DMS53 treated with DMSO at 0.1 percent for 48 hours (cell line): ENCODE data around the gene TRAK2.

Source experiments
- DNase-seq: peaks from one replicate; lab custom pipeline; 2025; ENCODE audit not compliant: unreplicated experiment; lab: John Stamatoyannopoulos, UW

TRAK2 gene

DNA sequence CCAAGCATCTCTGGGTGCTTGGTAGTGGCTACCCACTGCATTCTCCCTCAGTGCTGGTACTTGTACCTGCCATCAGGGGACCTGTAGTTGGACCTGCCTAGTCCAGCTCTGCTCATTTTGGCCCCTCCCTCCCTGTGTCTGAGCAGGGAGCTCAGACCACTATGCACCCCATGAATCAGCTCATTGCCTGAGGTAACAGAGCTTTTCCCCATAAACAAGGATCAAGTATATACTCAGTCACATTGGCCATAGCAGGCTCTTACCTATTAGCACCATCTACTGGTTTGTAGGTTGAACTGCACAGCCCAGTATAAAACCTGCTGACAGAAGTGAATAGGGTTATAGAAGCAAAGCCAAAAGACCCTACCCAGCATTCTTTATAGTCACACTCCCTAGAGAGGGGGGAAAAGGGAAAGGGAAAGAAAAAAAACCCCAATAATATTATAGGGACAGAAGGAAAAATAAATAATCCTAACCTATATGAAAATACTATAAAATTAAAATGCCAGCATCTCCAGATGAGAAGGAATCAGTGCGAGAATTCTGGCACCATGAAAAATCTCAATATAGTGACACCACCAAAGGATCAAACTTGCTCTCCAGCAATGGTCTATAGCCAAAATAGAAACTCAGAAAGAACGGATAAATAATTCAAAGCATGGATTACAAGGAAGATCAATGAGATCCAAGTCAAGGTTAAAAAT, 87.2 kb downstream of the TRAK2 start:
- DNase-seq: peak; percentile 70

DNA sequence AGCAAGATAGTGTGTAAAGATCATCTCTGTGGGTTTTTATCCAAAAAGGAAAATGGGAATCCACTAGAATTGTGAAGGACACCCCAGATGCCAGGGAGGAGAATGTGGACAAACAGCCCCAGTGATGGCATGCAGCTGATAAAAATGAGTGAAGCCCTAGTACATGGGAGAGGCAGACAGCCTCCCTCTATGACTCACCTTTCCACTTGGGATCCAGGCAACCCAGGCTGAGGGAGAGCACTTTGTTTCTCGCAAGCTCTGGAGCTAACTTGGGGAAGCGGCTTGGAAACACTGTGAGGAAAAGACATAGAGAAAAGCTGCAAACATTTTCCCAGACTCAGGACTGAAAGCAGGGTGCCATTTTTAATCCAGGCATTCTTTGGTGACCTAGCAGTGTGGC, 88.9 kb downstream of the TRAK2 start:
- DNase-seq: no peak

DNA sequence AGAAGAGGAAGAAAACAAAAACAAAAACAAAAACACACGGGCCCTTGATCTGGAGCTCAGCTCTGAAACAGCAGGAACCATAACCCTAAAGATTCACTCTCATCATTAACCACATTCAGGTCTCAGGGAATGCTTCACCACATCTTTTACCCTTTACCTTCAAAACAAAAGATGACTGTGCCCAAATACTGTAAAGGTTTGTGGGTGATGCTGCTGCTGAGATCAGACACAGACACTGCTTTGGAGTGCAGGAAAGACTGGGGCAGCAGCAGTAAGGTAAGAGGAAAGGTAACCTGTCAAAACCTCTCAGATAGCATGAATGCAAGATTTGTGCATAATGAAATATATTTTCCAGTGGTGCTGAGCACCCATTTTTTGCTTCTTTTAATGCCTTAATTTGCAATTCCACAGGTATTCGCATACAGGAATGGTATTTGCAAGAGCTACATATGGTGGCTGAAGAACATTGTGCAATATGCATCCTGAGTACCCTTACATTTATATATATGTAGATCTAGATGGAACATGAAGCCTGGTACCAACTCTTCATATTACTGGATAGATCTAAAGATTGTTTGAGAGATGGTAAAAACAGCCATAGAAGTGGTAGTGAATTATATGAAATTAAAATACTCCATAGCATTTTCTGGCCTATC, 90.1 kb downstream of the TRAK2 start:
- DNase-seq: no peak

DNA sequence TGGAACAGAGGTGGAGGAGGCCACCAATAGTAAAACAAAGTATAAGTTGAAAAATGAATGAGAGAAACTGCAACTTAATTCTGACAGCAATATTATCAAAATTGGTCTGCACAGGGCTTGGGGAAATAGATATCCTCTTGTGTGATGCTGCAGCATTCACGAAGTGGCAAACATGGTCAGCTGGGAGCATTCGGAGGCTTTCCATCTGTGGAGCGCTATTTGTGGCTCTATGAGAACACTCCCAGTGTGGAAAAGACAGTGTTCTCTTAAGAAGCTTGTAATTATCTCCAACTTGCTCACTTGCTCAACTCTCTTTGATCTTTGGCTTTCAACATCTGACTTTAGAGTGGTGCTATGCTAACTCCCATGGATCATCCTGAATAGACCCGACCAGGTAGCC, 91.0 kb downstream of the TRAK2 start:
- DNase-seq: no peak

DNA sequence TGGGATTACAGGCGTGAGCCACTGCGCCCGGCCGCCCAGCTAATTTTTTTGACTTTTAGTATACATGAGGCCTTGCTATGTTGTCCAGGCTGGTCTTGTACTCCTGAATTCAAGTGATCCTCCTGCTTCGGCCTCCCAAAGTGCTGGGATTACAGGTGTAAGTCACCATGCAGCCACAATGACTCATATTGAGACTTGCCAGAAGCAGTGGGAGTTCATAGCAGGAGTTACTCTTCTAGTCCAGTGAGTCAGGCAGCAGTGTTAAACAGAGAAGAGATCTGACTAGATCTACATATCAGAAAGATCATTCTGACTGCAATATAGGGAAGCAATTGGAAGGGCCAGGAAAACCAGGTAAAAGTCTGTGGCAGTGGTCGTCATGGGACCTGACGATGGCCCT, 92.6 kb downstream of the TRAK2 start:
- DNase-seq: no peak

DNA sequence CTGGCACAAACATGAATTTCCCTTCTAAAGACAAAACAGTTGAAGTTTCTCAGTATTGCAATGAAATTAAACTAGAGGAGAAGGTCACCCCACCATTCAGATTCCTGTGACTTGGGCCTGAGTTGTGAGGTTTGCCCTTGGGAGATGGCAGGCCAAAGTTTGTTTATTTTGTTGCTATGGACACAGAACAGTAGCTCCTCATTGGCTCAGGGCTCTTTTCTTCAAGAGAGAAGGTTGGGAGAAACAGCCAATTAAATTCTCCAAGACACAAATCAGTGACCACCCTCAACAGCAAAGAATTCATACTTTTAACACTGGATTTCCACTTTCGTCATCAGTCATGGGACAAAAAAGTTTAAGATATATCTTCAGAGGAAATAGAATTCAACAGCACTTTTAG, 94.0 kb downstream of the TRAK2 start, which contains the start of gene FLACC1:
TSS of gene FLACC1 (minus strand) at position 125 of the 400 bp plus-strand sequence. CDS start 5,941 bp downstream, outside the sequence.
- DNase-seq: no peak

DNA sequence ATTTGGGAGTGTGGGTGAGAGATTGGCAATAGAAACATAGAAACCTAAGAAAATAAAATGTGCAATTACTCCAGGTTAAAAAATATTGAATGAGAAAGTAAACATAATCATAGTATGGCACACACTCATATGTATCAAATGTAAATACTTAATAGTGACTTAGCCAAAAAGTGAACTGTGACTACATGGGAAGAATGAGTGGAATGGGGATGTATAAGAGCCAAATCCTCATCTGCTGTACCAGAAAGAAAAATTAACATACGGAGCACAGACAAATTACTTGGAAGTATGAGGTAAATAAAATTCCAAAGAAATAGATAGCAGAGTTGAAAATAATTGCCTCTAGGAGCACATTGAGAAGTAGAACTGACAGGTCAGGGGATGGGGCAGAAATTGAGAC, 98.1 kb downstream of the TRAK2 start:
- no peak for DNase-seq

DNA sequence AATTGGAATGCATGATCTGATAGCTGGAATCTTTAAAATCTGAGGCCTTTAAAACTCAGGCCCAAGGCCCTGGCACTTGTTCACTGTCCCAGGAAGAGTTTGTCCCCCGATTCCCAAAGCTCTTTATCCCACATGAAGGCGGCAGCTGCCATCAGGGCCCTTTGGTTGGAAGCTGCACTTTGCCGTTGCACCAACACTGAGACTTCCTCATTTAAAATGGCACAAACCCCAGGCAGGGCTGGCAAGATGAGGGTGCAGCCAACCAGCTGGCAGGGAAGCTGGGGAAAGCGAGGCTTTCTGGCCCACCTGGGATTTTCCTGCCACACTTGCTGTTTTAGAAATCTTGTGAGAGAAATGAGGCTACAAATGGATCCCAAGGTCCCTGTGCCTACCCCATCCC, 100.4 kb downstream of the TRAK2 start:
- no peak for DNase-seq

DNA sequence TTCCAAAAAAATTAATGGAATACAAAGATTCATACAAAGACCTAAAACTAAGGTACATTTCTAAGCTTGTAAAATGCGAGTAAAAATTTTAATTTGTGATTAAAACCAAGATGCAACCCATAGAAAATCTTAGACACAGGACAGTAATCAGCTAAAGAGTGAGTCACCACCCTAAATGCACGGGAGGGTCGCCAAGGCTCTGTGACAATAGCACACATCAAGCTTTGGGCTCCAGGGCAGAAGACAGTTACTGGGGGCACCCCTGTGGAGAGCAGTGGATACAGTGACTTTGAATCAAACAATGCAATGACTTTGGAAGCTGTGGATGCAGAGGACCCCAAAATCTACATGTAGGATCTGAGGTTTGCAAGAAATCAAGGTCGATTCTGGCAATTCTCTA, 101.7 kb downstream of the TRAK2 start:
- DNase-seq: no peak

DNA sequence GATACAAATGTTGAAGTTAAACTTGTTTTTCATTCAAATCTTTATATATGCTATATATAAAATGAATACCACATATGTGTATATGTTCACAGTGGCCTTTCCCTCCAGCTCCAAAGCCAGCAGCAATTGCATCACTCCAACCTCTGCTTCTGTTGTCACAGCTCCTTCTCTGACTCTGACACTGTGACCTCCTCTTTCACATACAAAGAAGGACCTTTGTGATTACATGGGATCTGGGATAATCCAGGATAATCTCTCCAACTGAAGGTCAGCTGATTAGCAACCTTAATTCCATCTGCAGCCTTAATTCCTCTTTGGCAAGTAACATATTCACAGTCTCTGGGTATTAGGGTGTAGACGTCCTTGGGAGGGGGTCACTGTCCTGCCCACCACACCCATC, 102.5 kb downstream of the TRAK2 start:
- DNase-seq: no peak

DNA sequence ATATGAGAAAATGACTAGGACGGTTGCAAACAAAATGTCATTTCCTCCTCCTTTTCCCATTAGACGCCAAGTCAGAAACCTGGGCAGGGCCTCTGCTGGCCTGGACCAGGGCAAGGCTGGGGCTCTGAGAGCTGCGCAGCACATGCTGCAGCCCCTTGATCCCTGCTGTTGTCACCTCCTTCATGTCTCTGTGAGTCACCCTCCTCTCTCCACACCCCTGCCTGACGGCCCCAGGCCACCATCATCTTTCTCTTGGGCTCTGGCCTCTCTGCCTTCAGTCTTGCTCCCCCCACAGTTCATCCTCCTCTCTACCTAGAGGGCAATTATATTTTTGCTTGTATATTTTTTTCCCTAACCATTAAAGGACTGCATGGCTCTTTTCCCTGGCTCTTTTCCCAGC, 104.1 kb downstream of the TRAK2 start:
- DNase-seq: no peak

DNA sequence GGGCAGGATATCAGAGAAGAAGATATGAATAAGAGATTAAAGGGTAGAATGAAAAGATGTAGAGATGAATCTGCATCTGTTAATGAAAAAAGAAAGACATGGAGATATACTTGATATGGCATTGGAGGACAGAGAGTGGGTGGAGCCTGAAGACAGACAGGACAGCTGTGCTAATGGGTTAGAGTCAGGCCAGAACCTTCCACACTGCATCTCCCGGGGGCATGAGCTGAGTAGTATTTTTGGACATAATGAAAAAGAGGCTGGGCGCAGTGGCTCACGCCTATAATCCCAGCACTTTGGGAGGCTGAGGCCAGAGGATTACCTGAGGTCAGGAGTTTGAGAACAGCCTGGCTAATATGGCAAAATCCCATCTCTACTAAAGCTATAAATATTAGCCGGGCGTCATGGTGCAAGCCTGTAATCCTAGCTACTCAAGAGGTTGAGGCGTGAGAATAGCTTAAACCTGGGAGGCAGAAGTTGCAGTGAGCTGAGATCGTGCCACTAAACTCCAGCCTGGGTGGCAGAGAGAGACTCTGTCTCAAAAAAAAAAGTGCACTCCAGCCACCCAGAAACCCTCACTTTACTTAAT, 105.5 kb downstream of the TRAK2 start:
- DNase-seq: no peak

DNA sequence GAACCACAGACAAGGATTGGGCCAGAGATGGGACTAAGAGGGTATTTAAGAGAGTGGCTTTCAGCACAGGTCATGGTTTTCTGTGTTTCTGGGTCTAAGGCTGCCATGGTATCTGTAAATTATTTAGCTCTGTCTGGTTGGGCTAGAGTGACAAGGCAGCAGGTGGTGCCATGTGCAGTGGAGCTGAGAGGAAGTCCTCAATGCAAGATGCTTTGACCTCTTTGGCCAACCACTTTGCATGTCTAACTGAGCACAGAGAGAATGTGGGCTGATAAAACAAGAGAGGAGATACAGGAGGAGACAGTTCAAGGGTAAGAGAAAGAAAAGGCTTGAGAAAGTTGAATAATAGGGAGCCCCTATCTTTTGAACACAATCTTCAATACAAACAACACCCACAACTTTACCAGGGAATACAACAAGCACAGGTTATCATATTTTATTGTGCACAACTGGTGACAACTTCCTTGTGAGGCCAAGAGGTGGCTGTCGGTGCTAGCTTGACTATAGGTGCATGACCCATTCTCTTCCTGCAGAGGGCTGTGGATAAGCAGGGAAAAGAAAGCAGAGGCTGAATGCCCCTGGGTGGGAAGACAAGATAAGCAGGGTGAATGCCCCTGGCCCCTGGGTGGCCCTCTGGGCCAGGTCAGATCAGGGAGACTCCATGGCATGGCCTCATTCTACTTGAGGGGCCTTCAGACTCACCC, 106.4 kb downstream of the TRAK2 start:
- no peak for DNase-seq

DNA sequence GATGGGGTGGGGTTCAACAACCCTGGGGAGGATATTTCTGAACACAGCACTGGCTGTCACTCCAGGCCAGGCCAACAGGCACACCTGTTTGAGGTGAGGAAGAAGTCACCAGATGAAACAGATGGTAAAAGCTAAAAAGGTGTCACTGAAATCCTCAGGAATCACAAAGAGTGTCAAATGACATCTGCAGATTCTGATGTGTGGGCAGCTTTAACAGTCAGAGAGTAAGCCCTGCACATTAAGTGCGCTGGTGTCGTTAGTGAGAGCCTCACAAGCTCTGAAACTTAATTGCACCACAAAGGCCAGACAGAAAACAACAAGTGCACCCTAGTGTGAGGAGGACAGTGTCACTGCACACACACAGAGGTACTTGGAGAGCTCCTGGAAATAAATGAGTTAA, 107.7 kb downstream of the TRAK2 start:
- no peak for DNase-seq

DNA sequence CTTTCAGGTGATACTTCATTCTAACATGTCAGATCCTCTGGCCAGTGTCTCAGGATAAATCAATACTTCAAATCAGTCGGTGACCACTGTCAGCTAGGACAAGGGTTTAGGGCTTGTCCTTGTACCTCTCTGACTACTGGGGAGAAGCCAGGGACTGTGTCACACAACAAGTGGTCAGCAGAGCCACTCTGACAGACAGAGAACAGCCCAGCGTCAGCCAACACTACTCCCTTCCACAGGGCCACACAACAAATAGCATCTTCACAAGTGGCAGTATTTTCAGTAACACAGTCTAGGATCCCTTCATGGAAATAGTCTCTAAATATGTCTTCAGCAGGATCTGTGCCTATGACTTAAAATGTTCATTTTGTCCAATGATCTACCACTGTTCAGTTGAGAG, 108.3 kb downstream of the TRAK2 start:
- DNase-seq: no peak

DNA sequence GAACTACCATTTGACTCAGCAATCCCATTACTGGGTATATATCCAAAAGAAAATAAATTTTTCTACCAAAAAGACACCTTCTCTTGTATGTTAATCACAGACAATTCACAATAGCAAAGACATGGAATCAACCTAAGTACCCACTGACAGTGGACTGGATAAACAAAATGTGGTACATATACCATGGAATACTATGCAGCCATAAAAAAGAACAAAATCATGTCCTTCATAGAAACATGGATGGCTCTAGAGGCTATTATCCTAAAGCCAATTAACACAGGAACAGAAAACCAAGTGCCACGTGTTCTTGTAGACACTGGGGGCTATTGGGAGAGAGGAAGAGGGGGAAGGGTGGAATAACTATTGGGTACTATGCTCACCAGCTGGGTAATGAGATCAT, 121.8 kb downstream of the TRAK2 start:
- DNase-seq: no peak

DNA sequence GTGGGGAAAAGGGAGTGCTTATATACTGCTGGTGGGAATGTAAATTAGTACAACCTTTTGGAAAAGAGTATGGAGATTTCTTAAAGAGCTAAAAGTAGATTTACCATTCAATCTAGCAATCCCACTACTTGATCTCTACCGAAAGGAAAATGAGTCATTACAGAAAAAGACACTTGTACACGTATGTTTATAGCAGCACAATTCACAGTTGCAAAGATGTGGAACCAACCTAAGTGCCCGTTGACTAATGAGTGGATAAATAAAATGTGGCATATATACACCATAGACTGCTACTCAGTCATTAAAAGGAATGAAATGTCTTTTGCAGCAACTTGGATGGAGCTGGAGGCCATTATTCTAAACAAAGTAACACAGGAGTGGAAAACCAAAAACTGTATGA, 123.6 kb downstream of the TRAK2 start:
- no peak for DNase-seq
